Upper lobe of left lung (tissue), 6 donors: Measurements from ENCODE around the gene CLN6. TPM values are rescaled to one million over a fixed set of nuclear protein-coding genes. Genes with fewer than 3 reads are reported as not detected.

ENCODE experiments used
- ATAC-seq, 2 donors: fragments of 200-7000 bp; cut with Tn5 transposase; one replicate each; pipeline ENCODE4 v1.9.1; 2022; ENCODE audit warnings: mild to moderate bottlenecking in 2 of 2, moderate library complexity in 2 of 2; ENCODE audit not compliant: low FRiP score in 2 of 2
- DNase-seq, 2 donors: peaks; one replicate each; pipeline ENCODE4 v3.0.0-alpha.2; 2019 to 2020
- H3K27ac ChIP-seq, 4 donors: fragments of 200-600 bp; sonication (generic); one replicate each; pipeline ENCODE4 v1.5.1; 2016 to 2019
- H3K27me3 ChIP-seq, 4 donors: fragments of 200-600 bp; sonication (generic); one replicate each; pipeline ENCODE4 v1.5.1; 2017 to 2019
- H3K36me3 ChIP-seq, 4 donors: fragments of 200-600 bp; sonication (generic); one replicate each; pipeline ENCODE4 v1.5.1; 2016 to 2019
- H3K4me1 ChIP-seq, 4 donors: fragments of 200-600 bp; sonication (generic); one replicate each; pipeline ENCODE4 v1.5.1; 2018 to 2019
- H3K4me3 ChIP-seq, 4 donors: fragments of 200-600 bp; sonication (generic); one replicate each; pipeline ENCODE4 v1.5.1; 2017 to 2019; ENCODE audit warnings: mild to moderate bottlenecking in 2 of 4, moderate library complexity in 1 of 4
- H3K9me3 ChIP-seq, 4 donors: fragments of 200-600 bp; sonication (generic); one replicate each; pipeline ENCODE4 v1.5.1; 2018 to 2019
- EP300 ChIP-seq, 4 donors: sonication (generic); formaldehyde crosslinking; IDR thresholded peaks; one replicate each; pipeline ENCODE4 v1.5.1; 2017; ENCODE audit warnings: antibody characterized with exemption in 4 of 4, control low read depth in 2 of 4
- POLR2A ChIP-seq, 4 donors: fragments of 450-650 bp; IDR thresholded peaks; one replicate each; pipeline ENCODE4 v1.5.1; 2016 to 2017; ENCODE audit warnings: antibody characterized with exemption in 4 of 4, mild to moderate bottlenecking in 2 of 4
- POLR2AphosphoS5 ChIP-seq, 2 donors: sonication (generic); formaldehyde crosslinking; IDR thresholded peaks; one replicate each; pipeline ENCODE4 v1.5.1; 2017; ENCODE audit warnings: antibody characterized with exemption in 2 of 2
- WGBS, 2 donors: methylation state at CpG; one replicate each; pipeline ENCODE4 v1.1.5; 2017 to 2018; 5-methylcytosine and 5-hydroxymethylcytosine counted together
- total RNA-seq, 6 donors: library from RNA; depleted of rRNA in 4 of 6; stranded (reverse); fragments of >200 nt in 4 of 6; gene quantifications; one replicate each; pipeline versions ENCODE4 v1.1.0 to v1.2.1, GENCODE V29; 2016 to 2021
- TF ChIP-seq, protein P1 (sequence below), 6 experiments: fragments of 450-650 bp in 4 of 6; fragments of 200-600 bp in 2 of 6; sonication (generic) in 2 of 6; IDR thresholded peaks; one replicate each; pipeline ENCODE4 v1.5.1; 2016 to 2019; ENCODE audit warnings: antibody characterized with exemption in 6 of 6
- donor health status: DM: no; HTN: no; CAD: no; lungs with moderate emphysema.
- donor health status: DM: no; HTN: yes; CAD: no; lungs with severe emphysema.

CLN6 gene
- total RNA-seq, 6 donors from 2014 or later, result 19.4 to 48.3 (median 28.7) TPM

DNA sequence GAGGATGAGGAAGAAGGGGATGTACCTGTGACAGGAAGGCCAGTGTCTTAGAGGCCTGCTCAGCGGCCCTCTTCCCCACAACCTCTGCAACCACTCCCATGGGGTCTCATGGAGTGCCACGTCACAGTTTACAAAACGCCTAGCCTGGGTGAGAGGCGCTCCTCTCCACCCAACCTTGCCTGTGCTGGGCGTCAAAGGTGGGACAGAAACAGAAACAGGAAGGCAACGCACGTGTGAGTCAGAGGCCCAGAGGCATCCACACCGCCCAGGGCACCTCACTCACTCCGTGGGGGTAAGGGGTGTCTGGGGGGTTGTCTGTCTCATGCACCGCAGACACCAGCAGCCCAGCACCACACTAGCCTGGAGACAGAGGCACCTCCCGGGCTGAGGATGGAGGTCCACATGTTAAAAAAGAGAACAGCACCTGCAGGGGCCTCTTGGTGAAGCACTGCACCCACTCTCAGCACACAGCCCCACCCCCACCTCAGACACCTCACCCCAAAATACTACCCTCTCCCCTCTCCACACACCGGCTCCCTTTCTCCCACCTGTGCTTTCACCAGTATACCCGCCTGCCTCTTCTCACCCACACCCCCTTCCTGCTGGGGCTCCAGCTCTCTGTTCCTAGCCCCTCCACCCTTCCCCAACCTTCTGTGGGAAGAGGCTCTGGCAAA lies 19.7 kb downstream of the CLN6 start:
- Histone ChIP-seq H3K27ac (no peak overlapping the region), H3K27me3 (no peaks in the 10 kb centered on the region), H3K4me3 (no peak overlapping the region), H3K9me3 (no peaks in the 10 kb centered on the region), H3K4me1 (peaks cover 19 to 38% (median 21%) of the 10 kb centered on the region in 4 donors), H3K36me3 (no peaks in the 10 kb centered on the region)
- 67 to 69% methylated on average over 3 to 13 of the region's 13 CpGs for WGBS, 2 donors
- no peak for TF ChIP-seq POLR2AphosphoS5 (IDR thresholded peaks at IDR 0.05)
- TF ChIP-seq EP300 (IDR thresholded peaks at IDR 0.05), result no peak
- TF ChIP-seq, protein P1, sequence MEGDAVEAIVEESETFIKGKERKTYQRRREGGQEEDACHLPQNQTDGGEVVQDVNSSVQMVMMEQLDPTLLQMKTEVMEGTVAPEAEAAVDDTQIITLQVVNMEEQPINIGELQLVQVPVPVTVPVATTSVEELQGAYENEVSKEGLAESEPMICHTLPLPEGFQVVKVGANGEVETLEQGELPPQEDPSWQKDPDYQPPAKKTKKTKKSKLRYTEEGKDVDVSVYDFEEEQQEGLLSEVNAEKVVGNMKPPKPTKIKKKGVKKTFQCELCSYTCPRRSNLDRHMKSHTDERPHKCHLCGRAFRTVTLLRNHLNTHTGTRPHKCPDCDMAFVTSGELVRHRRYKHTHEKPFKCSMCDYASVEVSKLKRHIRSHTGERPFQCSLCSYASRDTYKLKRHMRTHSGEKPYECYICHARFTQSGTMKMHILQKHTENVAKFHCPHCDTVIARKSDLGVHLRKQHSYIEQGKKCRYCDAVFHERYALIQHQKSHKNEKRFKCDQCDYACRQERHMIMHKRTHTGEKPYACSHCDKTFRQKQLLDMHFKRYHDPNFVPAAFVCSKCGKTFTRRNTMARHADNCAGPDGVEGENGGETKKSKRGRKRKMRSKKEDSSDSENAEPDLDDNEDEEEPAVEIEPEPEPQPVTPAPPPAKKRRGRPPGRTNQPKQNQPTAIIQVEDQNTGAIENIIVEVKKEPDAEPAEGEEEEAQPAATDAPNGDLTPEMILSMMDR (IDR thresholded peaks at IDR 0.05), result no peak
- TF ChIP-seq POLR2A (IDR thresholded peaks at IDR 0.05), result no peak
- ATAC-seq, result no peak
- no peak for DNase-seq

DNA sequence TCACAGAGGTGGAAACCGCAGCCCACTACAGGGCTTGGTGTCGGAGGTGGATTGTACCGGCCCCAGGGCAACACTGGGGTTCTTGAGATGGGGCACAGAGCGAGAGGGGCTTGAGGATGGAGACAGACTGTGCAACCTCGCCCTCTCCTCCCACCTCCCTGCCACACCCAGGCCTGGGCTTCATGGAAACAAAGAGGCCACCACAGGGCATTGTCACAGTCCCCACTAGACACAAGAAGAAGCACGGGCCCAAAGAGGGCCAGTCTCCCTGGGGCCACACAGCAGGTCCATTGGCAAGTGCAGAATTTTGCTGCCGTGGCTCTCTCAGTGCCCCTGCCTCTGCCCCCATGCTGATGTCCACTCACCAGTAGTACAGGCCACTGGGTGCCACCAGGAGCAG lies 20.3 kb downstream of the CLN6 start:
- no peak for DNase-seq
- TF ChIP-seq POLR2AphosphoS5 (IDR thresholded peaks at IDR 0.05), result no peak
- TF ChIP-seq POLR2A (IDR thresholded peaks at IDR 0.05), result no peak
- TF ChIP-seq, protein P1 (IDR thresholded peaks at IDR 0.05), result no peak
- TF ChIP-seq EP300 (IDR thresholded peaks at IDR 0.05), result no peak
- no peaks in the 10 kb centered on the region for H3K36me3 ChIP-seq
- H3K9me3 ChIP-seq, result no peaks in the 10 kb centered on the region
- H3K4me3 ChIP-seq, result no peak overlapping the region
- peaks cover 24 to 43% (median 26%) of the 10 kb centered on the region in 4 donors for H3K4me1 ChIP-seq
- no peak for ATAC-seq
- no peaks in the 10 kb centered on the region for H3K27me3 ChIP-seq
- 88 to 100% methylated on average over 1 to 7 of the region's 7 CpGs for WGBS, 2 donors
- no peak overlapping the region for H3K27ac ChIP-seq

DNA sequence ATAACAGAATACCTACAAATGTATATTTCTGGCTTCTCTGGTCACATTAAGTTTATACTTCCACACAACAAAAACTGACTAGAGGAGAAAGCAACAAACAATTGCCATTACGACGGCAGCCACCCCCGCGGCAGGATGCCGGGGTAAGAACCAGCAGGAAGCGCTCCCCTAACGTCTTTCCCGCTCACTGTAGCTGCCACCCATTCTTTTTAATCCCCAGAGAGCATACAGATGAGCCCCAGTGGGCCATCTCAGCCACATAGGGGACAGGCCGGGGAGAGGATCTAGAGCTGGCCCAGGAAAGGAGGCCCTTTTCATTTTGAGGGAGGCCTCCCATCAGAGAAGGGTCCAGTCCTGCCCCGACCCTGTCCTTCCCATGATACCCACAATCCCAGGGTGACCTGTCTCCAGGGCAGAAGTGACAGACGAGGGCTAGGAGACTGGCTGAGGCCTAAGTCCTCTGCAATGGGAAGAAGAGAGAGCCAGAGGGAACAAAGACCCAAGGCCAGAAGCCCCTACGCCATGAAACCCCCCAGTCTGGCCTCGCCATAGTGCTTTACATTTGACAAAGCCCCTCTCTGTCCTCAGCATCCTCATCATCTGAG lies 20.8 kb downstream of the CLN6 start:
- ATAC-seq, result no peak
- DNase-seq, result no peak
- Histone ChIP-seq H3K4me3 (no peak overlapping the region), H3K27me3 (no peaks in the 10 kb centered on the region), H3K36me3 (no peaks in the 10 kb centered on the region), H3K9me3 (no peaks in the 10 kb centered on the region), H3K4me1 (peaks cover 24 to 48% (median 29%) of the 10 kb centered on the region in 4 donors), H3K27ac (peak overlapping the region in 2 of 4 donors; percentile 9 to 45)
- TF ChIP-seq, protein P1 (IDR thresholded peaks at IDR 0.05), result no peak
- TF ChIP-seq EP300 (IDR thresholded peaks at IDR 0.05), result no peak
- TF ChIP-seq POLR2A (IDR thresholded peaks at IDR 0.05), result no peak
- TF ChIP-seq POLR2AphosphoS5 (IDR thresholded peaks at IDR 0.05), result no peak
- WGBS, 2 donors, result 61 to 66% methylated on average over 11 to 13 of the region's 13 CpGs

DNA sequence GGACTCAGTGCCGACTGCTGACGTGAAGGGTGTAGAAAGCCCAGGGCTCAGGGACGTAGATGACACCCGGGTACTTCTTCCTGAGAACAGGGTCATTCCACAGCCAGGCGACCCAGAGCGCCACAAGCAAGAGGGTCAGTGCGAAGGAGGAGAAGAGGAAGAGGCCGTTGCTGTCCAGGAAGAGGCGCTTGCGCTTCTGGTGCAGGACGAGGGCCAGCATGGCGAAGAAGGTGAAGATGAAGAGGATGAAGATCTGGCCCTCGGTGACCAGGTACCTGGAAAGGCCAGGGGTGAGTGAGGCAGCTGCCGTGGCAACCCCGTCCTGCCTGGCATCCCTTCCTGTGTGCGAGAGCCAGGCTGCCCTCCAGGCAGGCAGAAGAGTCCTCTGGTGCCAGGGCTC lies 21.4 kb downstream of the CLN6 start:
- ATAC-seq, result no peak
- TF ChIP-seq POLR2AphosphoS5 (IDR thresholded peaks at IDR 0.05), result no peak
- TF ChIP-seq EP300 (IDR thresholded peaks at IDR 0.05), result no peak

DNA sequence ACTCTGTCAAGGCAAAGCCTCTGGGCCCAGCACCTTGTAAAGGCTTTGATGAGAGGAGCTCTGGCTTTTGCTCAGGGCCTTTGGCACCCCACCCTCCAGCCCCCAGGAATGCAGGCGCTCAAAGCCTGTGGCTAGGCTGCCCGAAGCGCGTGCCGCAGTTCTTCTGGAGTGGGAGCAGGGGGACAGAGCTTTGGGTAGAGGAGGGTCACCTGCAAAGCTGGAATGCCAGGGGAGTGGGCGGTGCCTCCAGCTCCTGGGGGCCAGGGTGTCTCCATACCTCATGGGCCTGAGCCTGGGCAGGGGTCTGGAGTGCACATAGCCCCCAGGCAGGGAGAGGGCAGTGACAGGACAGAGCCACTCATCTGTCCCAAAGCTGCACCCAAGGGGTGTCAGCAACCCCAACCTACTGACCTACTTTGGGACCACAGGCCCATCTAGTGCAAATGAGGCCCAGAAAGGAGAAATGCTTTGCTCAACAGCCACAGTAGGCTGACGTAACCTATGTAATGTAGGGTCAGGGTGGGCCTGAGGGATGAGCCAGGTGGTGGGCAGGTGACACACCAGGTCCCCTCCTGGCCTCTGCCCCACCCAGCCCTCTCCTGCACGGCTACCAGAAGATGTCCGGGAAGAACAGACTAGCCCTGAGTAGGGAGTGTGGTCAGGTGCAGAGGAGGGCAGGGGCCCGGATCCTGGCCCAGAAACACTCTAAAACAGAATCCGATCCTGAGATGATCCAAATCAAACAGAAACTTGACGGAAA lies 22.2 kb downstream of the CLN6 start:
- TF ChIP-seq POLR2AphosphoS5 (IDR thresholded peaks at IDR 0.05) (no peak), EP300 (IDR thresholded peaks at IDR 0.05) (no peak), POLR2A (IDR thresholded peaks at IDR 0.05) (no peak)
- TF ChIP-seq, protein P1 (IDR thresholded peaks at IDR 0.05), result no peak
- Histone ChIP-seq H3K36me3 (no peaks in the 10 kb centered on the region), H3K4me1 (peaks cover 24 to 50% (median 29%) of the 10 kb centered on the region in 4 donors), H3K4me3 (no peak overlapping the region), H3K9me3 (no peaks in the 10 kb centered on the region), H3K27ac (peak overlapping the region in 2 of 4 donors; percentile 4 to 85), H3K27me3 (no peaks in the 10 kb centered on the region)
- WGBS, 2 donors, result 88 to 94% methylated on average over 6 to 12 of the region's 12 CpGs
- DNase-seq, result peak; percentile 20 to 65
- ATAC-seq, result no peak

More for the DNA sequence above, 21.4 kb downstream of the CLN6 start:
- peaks cover 24 to 50% (median 29%) of the 10 kb centered on the region in 4 donors for H3K4me1 ChIP-seq
- no peaks in the 10 kb centered on the region for H3K27me3 ChIP-seq
- no peaks in the 10 kb centered on the region for H3K36me3 ChIP-seq
- no peak overlapping the region for H3K4me3 ChIP-seq
- H3K27ac ChIP-seq, result peak overlapping the region in 2 of 4 donors; percentile 9 to 45
- 77 to 89% methylated on average over 14 to 16 of the region's 16 CpGs for WGBS, 2 donors
- no peaks in the 10 kb centered on the region for H3K9me3 ChIP-seq
- DNase-seq, result peak; percentile 21 to 44
